K562 (cell line): ENCODE data around the gene EPO. TPM values are rescaled to one million over a fixed set of nuclear protein-coding genes. Genes with fewer than 3 reads are reported as not detected.

Source experiments
- CAMTA2 ChIP-seq: fragments of 250-450 bp; sonication (Bioruptor Pico); conservative IDR thresholded peaks from 2 replicates; pipeline ENCODE4 v1.5.1; 2022
- CBX1 ChIP-seq: sonication (generic); IDR thresholded peaks from 2 replicates; pipeline ENCODE4 v1.6.1; 2016; ENCODE audit warnings: antibody characterized with exemption, low read depth, mild to moderate bottlenecking
- FOXK1 ChIP-seq: sonication (generic); formaldehyde crosslinking; IDR thresholded peaks from 2 replicates; pipeline ENCODE4 v1.8.0; 2022; ENCODE audit warnings: missing genetic modification reagents, mild to moderate bottlenecking, borderline replicate concordance
- GTF2A2 ChIP-seq: IDR thresholded peaks from 2 replicates; pipeline ENCODE4 v1.6.1; 2016; ENCODE audit warnings: mild to moderate bottlenecking, missing genetic modification characterization, missing compliant biosample characterization
- HMGN3 ChIP-seq: IDR thresholded peaks from 2 replicates; pipeline ENCODE4 v1.6.1; 2011; ENCODE audit warnings: borderline replicate concordance, low read depth, mild to moderate bottlenecking, mixed read lengths, low read length; ENCODE audit not compliant: insufficient read length; ENCODE audit errors: extremely low read depth
- KDM4B ChIP-seq, 2 experiments: fragments of 450-650 bp in 1 of 2; sonication (generic) in 1 of 2; IDR thresholded peaks; 2 replicates each; pipeline ENCODE4 v1.6.1; 2016 to 2017; ENCODE audit warnings: borderline replicate concordance in 2 of 2, antibody characterized with exemption in 1 of 2, low read depth in 1 of 2, mild to moderate bottlenecking in 1 of 2
- KHSRP ChIP-seq: fragments of 450-650 bp; IDR thresholded peaks from 2 replicates; pipeline ENCODE4 v1.6.1; 2017
- KLF10 ChIP-seq: fragments of 250-450 bp; sonication (Bioruptor Pico); IDR thresholded peaks from 2 replicates; pipeline ENCODE4 v1.6.1; 2021; ENCODE audit warnings: matching md5 sums
- NUFIP1 ChIP-seq: fragments of 450-650 bp; IDR thresholded peaks from 2 replicates; pipeline ENCODE4 v1.6.1; 2018; ENCODE audit not compliant: partially characterized antibody
- RBM15 ChIP-seq: fragments of 200-400 bp; formaldehyde crosslinking; IDR thresholded peaks from 2 replicates; pipeline ENCODE4 v1.6.1; 2018; ENCODE audit warnings: mild to moderate bottlenecking, low read length, moderate library complexity; ENCODE audit not compliant: insufficient read depth
- SAFB ChIP-seq: fragments of 200-400 bp; formaldehyde crosslinking; IDR thresholded peaks from 2 replicates; pipeline ENCODE4 v1.6.1; 2017; ENCODE audit warnings: low read depth, low read length, borderline replicate concordance
- SAP30 ChIP-seq: fragments of 200-600 bp; sonication (generic); IDR thresholded peaks from 2 replicates; pipeline ENCODE4 v1.6.1; 2012; ENCODE audit warnings: borderline replicate concordance, low read depth, mild to moderate bottlenecking, moderate library complexity, low read length, control low read depth, inconsistent platforms; ENCODE audit not compliant: insufficient read depth, poor library complexity, severe bottlenecking
- TAF15 ChIP-seq: fragments of 200-400 bp; formaldehyde crosslinking; IDR thresholded peaks from 2 replicates; pipeline ENCODE4 v1.6.1; 2017; ENCODE audit warnings: mild to moderate bottlenecking, low read depth, low read length, moderate library complexity
- ZNF354B ChIP-seq: fragments of 250-450 bp; sonication (Bioruptor Pico); IDR thresholded peaks from 2 replicates; pipeline ENCODE4 v1.4.0; 2020
- polyA plus RNA-seq, 8 experiments: library from polyadenylated mRNA; depleted of rRNA in 4 of 8; stranded (reverse) in 5 of 8; unstranded in 3 of 8; fragments of >200 nt; fragmentation: Nextera tagmentation in 2 of 8; fragmentation: Illumina TruSeq in 1 of 8; extraction: Ambion mirVana in 2 of 8; extraction: Trizol in 1 of 8; gene quantifications; 2 replicates each; pipeline versions ENCODE4 v1.2.1 to v1.2.3, GENCODE V29; 2011 to 2014; ENCODE audit warnings: inconsistent platforms in 1 of 8, missing spikeins in 1 of 8
- total RNA-seq, 7 experiments: library from RNA; depleted of rRNA in 6 of 7; stranded (reverse); fragments of >200 nt in 6 of 7; fragmentation: Illumina TruSeq in 2 of 7; extraction: Trizol in 2 of 7; gene quantifications; 2 replicates each; pipeline versions ENCODE4 v1.2.1 to v1.2.3, GENCODE V29; 2011 to 2021; ENCODE audit warnings: low replicate concordance in 1 of 7
- TF ChIP-seq, protein P1 (sequence below): fragments of 250-450 bp; sonication (Bioruptor Pico); IDR thresholded peaks from 2 replicates; pipeline ENCODE4 v1.5.0; 2022; ENCODE audit warnings: mild to moderate bottlenecking
- TF ChIP-seq, protein P2 (sequence below): fragments of 250-450 bp; sonication (Bioruptor Pico); IDR thresholded peaks from 2 replicates; pipeline ENCODE4 v1.8.0; 2022; ENCODE audit warnings: inconsistent platforms
- TF ChIP-seq, protein P3 (sequence below): sonication (generic); formaldehyde crosslinking; IDR thresholded peaks from 2 replicates; pipeline ENCODE4 v1.8.0; 2022; ENCODE audit warnings: mild to moderate bottlenecking, missing genetic modification reagents, borderline replicate concordance
- TF ChIP-seq, protein P4 (sequence below): sonication (generic); formaldehyde crosslinking; IDR thresholded peaks from 2 replicates; pipeline ENCODE4 v1.5.0; 2020; ENCODE audit warnings: missing genetic modification reagents
- TF ChIP-seq, protein P5 (sequence below): sonication (generic); formaldehyde crosslinking; IDR thresholded peaks from 2 replicates; pipeline ENCODE4 v1.8.1; 2022; ENCODE audit warnings: missing genetic modification reagents

Gene EPO
- total and polyA plus RNA-seq, 9 of the 15 experiments (the other 6 are each of a cell fraction or from before 2014, with no cell fraction given): 0.06 to 0.41 (median 0.07) TPM; not detected in 6

DNA sequence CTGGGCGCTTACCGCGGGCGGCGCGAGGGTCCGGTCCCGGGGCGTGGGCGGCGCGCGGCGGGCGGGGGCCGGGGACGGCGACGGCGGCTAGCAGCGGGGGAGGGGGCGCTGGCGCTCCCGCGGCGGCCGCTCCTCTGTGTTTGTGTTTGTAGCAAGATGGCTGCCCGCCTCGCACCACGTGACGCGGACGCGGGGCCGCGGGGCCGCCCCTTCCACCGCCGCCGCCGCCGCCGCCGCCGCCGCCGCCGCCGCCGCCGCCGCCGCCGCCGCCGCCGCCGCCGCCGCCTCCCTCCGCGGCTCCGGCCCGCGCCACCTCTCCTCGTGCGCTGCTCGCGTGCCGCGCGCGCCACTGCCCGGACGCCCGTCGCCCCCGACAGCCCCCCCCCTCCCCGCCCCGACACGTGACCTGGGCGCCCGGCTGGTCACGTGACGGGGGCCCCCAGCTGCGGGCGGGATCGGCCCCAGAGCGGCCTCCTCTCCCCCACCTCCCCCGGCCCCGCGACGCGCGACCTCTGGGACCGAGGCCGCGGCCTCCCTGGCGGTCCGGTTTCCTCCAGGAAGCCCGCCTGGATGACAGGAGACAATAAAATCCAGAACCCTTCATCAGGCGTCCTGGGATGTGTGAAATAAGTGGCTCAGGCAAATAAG is 26.0 kb upstream of the EPO start, which contains the start of gene GIGYF1 (continued):
- TF ChIP-seq, protein P1, sequence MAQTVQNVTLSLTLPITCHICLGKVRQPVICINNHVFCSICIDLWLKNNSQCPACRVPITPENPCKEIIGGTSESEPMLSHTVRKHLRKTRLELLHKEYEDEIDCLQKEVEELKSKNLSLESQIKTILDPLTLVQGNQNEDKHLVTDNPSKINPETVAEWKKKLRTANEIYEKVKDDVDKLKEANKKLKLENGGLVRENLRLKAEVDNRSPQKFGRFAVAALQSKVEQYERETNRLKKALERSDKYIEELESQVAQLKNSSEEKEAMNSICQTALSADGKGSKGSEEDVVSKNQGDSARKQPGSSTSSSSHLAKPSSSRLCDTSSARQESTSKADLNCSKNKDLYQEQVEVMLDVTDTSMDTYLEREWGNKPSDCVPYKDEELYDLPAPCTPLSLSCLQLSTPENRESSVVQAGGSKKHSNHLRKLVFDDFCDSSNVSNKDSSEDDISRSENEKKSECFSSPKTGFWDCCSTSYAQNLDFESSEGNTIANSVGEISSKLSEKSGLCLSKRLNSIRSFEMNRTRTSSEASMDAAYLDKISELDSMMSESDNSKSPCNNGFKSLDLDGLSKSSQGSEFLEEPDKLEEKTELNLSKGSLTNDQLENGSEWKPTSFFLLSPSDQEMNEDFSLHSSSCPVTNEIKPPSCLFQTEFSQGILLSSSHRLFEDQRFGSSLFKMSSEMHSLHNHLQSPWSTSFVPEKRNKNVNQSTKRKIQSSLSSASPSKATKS: no peak
- TF ChIP-seq KLF10 (no peak), CBX1 (no peak), KHSRP (no peak), NUFIP1 (no peak), HMGN3 (no peak), TAF15 (no peak), SAP30 (no peak), FOXK1 (no peak), RBM15 (no peak), ZNF354B (CRISPR knock-in tag) (no peak), GTF2A2 (no peak), KDM4B (IDR thresholded peaks at IDR 0.05; ENCODE audit: borderline replicate concordance in 2 of 2, low read depth in 1 of 2) (no peak; a peak in 1 of 4 replicates), CAMTA2 (CRISPR knock-in tag) (no peak), SAFB (no peak)
- TF ChIP-seq, protein P2, sequence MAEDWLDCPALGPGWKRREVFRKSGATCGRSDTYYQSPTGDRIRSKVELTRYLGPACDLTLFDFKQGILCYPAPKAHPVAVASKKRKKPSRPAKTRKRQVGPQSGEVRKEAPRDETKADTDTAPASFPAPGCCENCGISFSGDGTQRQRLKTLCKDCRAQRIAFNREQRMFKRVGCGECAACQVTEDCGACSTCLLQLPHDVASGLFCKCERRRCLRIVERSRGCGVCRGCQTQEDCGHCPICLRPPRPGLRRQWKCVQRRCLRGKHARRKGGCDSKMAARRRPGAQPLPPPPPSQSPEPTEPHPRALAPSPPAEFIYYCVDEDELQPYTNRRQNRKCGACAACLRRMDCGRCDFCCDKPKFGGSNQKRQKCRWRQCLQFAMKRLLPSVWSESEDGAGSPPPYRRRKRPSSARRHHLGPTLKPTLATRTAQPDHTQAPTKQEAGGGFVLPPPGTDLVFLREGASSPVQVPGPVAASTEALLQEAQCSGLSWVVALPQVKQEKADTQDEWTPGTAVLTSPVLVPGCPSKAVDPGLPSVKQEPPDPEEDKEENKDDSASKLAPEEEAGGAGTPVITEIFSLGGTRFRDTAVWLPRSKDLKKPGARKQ (CRISPR knock-in tag): no peak
- TF ChIP-seq, protein P3, sequence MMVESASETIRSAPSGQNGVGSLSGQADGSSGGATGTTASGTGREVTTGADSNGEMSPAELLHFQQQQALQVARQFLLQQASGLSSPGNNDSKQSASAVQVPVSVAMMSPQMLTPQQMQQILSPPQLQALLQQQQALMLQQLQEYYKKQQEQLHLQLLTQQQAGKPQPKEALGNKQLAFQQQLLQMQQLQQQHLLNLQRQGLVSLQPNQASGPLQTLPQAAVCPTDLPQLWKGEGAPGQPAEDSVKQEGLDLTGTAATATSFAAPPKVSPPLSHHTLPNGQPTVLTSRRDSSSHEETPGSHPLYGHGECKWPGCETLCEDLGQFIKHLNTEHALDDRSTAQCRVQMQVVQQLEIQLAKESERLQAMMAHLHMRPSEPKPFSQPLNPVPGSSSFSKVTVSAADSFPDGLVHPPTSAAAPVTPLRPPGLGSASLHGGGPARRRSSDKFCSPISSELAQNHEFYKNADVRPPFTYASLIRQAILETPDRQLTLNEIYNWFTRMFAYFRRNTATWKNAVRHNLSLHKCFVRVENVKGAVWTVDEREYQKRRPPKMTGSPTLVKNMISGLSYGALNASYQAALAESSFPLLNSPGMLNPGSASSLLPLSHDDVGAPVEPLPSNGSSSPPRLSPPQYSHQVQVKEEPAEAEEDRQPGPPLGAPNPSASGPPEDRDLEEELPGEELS (CRISPR knock-in tag): no peak
- TF ChIP-seq, protein P4, sequence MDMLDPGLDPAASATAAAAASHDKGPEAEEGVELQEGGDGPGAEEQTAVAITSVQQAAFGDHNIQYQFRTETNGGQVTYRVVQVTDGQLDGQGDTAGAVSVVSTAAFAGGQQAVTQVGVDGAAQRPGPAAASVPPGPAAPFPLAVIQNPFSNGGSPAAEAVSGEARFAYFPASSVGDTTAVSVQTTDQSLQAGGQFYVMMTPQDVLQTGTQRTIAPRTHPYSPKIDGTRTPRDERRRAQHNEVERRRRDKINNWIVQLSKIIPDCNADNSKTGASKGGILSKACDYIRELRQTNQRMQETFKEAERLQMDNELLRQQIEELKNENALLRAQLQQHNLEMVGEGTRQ (CRISPR knock-in tag): peak; percentile 83
- TF ChIP-seq, protein P5, sequence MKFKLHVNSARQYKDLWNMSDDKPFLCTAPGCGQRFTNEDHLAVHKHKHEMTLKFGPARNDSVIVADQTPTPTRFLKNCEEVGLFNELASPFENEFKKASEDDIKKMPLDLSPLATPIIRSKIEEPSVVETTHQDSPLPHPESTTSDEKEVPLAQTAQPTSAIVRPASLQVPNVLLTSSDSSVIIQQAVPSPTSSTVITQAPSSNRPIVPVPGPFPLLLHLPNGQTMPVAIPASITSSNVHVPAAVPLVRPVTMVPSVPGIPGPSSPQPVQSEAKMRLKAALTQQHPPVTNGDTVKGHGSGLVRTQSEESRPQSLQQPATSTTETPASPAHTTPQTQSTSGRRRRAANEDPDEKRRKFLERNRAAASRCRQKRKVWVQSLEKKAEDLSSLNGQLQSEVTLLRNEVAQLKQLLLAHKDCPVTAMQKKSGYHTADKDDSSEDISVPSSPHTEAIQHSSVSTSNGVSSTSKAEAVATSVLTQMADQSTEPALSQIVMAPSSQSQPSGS (CRISPR knock-in tag): no peak
